Stomach (tissue), 9 donors: ENCODE results near the gene RAMP1. TPM values are rescaled to one million over a fixed set of nuclear protein-coding genes. Genes with fewer than 3 reads are reported as not detected.

Experiments used
- DNase-seq, 2 donors: peaks; one replicate each; pipeline versions ENCODE4 v3.0.0 to v3.0.0-alpha.2; 2013 to 2019
- H3K27ac ChIP-seq, 5 donors: fragments of 200-600 bp in 4 of 5; sonication (generic) in 4 of 5; one replicate each; pipeline ENCODE4 v1.5.1; 2013 to 2019; ENCODE audit warnings: mild to moderate bottlenecking in 1 of 5, moderate library complexity in 1 of 5
- H3K27me3 ChIP-seq, 3 donors: fragments of 200-600 bp; sonication (generic); one replicate each; pipeline ENCODE4 v1.5.1; 2017 to 2019; ENCODE audit warnings: mixed run types in 1 of 3
- H3K36me3 ChIP-seq, 4 donors: fragments of 200-600 bp; sonication (generic); 1 replicate in 3 of 4; 2 replicates in 1 of 4; pipeline ENCODE4 v1.5.1; 2016 to 2019
- H3K4me1 ChIP-seq, 4 donors: fragments of 200-600 bp; sonication (generic); one replicate each; pipeline ENCODE4 v1.5.1; 2016 to 2019
- H3K4me3 ChIP-seq, 4 donors: fragments of 200-600 bp; sonication (generic) in 3 of 4; one replicate each; pipeline ENCODE4 v1.5.1; 2016 to 2019; ENCODE audit warnings: mild to moderate bottlenecking in 1 of 4
- H3K9me3 ChIP-seq, 4 donors: fragments of 200-600 bp; sonication (generic); one replicate each; pipeline ENCODE4 v1.5.1; 2016 to 2019
- EP300 ChIP-seq: sonication (generic); formaldehyde crosslinking; IDR thresholded peaks from one replicate; pipeline ENCODE4 v1.6.1; 2017; ENCODE audit warnings: antibody characterized with exemption
- POLR2A ChIP-seq, 4 donors: fragments of 450-650 bp; IDR thresholded peaks; one replicate each; pipeline ENCODE4 v1.6.1; 2016; ENCODE audit warnings: antibody characterized with exemption in 4 of 4, control low read depth in 2 of 4, mild to moderate bottlenecking in 1 of 4, moderate library complexity in 1 of 4
- POLR2AphosphoS5 ChIP-seq, 3 donors: sonication (generic); formaldehyde crosslinking; IDR thresholded peaks; one replicate each; pipeline ENCODE4 v1.6.1; 2016; ENCODE audit warnings: antibody characterized with exemption in 3 of 3
- WGBS, 5 donors: extraction: QIAGEN DNeasy Blood & Tissue Kit in 3 of 5; methylation state at CpG; one replicate each; pipeline versions ENCODE4 v1.1.5 to v1.1.7; 2013 to 2018; 5-methylcytosine and 5-hydroxymethylcytosine counted together
- intact Hi-C: fragments of 100-400 bp; cut with DNase I; formaldehyde crosslinking; loops from one replicate; pipeline ENCODE4 v1.15.1; 2023; ENCODE audit warnings: low total_unique reads
- polyA plus RNA-seq, 3 donors: library from polyadenylated mRNA; stranded (reverse); fragments of 200-250 nt; gene quantifications; one replicate each; pipeline ENCODE4 v1.2.3, GENCODE V29; 2013
- total RNA-seq, 5 donors: library from RNA; depleted of rRNA; stranded (reverse); fragments of >200 nt; gene quantifications; one replicate each; pipeline versions ENCODE4 v1.1.0 to v1.2.3, GENCODE V29; 2014 to 2016
- TF ChIP-seq, protein P1 (sequence below), 7 experiments: fragments of 450-650 bp in 4 of 7; fragments of 200-600 bp in 3 of 7; sonication (generic) in 3 of 7; IDR thresholded peaks; one replicate each; pipeline ENCODE4 v1.5.1; 2016 to 2019; ENCODE audit warnings: antibody characterized with exemption in 7 of 7, control low read depth in 2 of 7, mild to moderate bottlenecking in 1 of 7
- donor health status: healthy with polysubstance abuse.
- donor health status: Bipolar disorder and iron deficiency.
- donor health status: healthy.

RAMP1 gene
- total and polyA plus RNA-seq, 8 donors, result 0.87 to 113 (median 31.8) TPM

DNA sequence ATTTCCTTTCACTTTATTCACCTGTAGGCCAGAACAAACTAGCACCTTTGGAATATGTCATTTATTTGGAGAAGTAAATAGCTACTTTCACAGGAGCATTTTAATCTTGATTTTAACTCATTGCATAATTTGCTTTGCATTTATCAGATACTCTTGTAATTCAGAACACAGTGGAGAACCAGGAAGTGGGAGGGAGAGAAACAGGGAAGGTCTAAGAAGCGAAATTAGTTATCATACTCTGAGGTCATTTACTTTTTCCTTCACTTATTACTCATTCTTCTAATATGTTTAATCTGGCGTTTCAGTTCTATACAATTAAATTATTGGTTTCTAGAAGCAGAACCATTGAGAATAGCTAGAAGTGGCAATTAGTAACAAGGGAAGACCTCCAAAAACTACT, 40.2 kb upstream of the RAMP1 start:
- no peaks in the 10 kb centered on the region for H3K9me3 ChIP-seq
- peak in 1 of 2 donors; percentile 38 for DNase-seq
- no peak overlapping the region for H3K4me3 ChIP-seq
- 18 to 51% (median 40%) methylated on average over 2 of the region's 2 CpGs for WGBS, 5 donors
- H3K27me3 ChIP-seq, result no peaks in the 10 kb centered on the region
- TF ChIP-seq EP300 (no peak), POLR2A (IDR thresholded peaks at IDR 0.05) (no peak), POLR2AphosphoS5 (IDR thresholded peaks at IDR 0.05) (peak in 2 of 3 donors; percentile 15 to 44)
- TF ChIP-seq, protein P1, sequence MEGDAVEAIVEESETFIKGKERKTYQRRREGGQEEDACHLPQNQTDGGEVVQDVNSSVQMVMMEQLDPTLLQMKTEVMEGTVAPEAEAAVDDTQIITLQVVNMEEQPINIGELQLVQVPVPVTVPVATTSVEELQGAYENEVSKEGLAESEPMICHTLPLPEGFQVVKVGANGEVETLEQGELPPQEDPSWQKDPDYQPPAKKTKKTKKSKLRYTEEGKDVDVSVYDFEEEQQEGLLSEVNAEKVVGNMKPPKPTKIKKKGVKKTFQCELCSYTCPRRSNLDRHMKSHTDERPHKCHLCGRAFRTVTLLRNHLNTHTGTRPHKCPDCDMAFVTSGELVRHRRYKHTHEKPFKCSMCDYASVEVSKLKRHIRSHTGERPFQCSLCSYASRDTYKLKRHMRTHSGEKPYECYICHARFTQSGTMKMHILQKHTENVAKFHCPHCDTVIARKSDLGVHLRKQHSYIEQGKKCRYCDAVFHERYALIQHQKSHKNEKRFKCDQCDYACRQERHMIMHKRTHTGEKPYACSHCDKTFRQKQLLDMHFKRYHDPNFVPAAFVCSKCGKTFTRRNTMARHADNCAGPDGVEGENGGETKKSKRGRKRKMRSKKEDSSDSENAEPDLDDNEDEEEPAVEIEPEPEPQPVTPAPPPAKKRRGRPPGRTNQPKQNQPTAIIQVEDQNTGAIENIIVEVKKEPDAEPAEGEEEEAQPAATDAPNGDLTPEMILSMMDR (IDR thresholded peaks at IDR 0.05), result no peak
- intact Hi-C loops, result no loop called here
- H3K27ac ChIP-seq, result no peak overlapping the region
- H3K4me1 ChIP-seq, result no peaks in the 10 kb centered on the region
- H3K36me3 ChIP-seq, result no peaks in the 10 kb centered on the region

DNA sequence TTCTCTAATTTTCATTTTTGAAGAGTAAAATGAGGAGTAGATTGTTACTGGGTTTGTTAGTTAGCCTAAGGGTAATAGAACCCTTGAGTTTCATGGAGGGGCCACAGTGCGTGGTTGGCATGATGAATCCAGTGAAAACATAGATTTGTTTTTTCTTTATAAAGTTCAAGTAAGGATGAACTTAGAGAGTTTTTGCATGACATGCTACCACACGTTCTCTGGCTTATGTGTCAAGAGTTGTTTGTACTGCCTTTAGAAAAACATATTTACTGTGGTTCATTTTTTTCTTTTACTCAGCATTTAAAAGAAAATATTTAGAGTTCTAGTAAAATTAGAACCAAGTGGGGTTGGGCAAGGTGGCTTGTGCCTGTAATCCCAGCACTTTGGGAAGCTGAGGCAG, 39.0 kb upstream of the RAMP1 start:
- Histone ChIP-seq H3K9me3 (no peaks in the 10 kb centered on the region), H3K27me3 (no peaks in the 10 kb centered on the region), H3K4me1 (no peaks in the 10 kb centered on the region), H3K36me3 (no peaks in the 10 kb centered on the region), H3K27ac (no peak overlapping the region), H3K4me3 (no peak overlapping the region)
- intact Hi-C loops, result no loop called here
- no peak for DNase-seq
- WGBS, 5 donors, result 90 to 93% (median 92%) methylated on average over 2 of the region's 2 CpGs
- TF ChIP-seq, protein P1 (IDR thresholded peaks at IDR 0.05), result no peak

DNA sequence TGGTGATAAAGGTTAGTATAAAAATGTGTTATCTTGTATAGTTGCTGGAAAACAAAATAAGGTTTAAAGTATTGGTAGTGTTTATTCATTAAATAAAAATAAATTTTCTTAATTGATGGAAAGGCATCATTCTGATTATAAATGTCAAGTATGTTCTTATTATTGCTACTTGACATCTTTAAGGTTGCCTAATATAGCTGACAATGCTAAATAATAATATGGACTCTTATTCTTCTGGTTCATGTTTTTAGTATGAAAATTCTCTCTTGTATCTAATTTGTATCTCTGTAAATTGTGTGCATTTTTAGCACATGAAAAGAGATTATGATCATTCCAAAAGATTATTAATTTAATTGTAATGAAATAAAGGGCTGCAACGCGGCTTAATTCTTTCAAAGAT, 35.9 kb upstream of the RAMP1 start:
- intact Hi-C loops, result no loop called here
- Histone ChIP-seq H3K27ac (no peak overlapping the region), H3K27me3 (no peaks in the 10 kb centered on the region), H3K36me3 (no peaks in the 10 kb centered on the region), H3K9me3 (no peaks in the 10 kb centered on the region), H3K4me1 (no peaks in the 10 kb centered on the region), H3K4me3 (no peak overlapping the region)
- WGBS, 5 donors, result 91 to 96% (median 94%) methylated on average over 2 of the region's 2 CpGs
- TF ChIP-seq EP300 (no peak), POLR2A (IDR thresholded peaks at IDR 0.05) (no peak), POLR2AphosphoS5 (IDR thresholded peaks at IDR 0.05) (no peak)
- TF ChIP-seq, protein P1 (IDR thresholded peaks at IDR 0.05), result no peak
- DNase-seq, result no peak

DNA sequence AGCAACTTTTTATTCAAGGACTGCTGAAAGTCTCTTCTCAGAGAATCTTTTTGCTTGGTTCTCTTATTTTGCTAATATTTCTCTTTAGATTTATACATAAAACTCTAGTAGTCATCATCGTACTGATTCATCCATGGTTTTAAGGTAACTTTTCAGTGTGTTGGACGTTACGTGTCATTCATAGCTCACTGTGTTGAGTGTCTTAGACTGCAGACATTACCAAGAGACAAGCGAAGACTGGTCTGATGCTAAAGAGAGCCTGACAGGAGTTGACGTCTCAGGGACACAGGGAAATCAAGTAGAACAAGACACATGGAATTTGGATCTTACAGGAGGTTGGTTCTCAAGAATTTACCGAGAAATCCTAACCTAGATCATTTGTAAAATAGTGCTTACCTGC, 35.3 kb upstream of the RAMP1 start:
- H3K27me3 ChIP-seq, result no peaks in the 10 kb centered on the region
- TF ChIP-seq, protein P1 (IDR thresholded peaks at IDR 0.05), result no peak
- no peak for TF ChIP-seq POLR2A (IDR thresholded peaks at IDR 0.05)
- no peak for TF ChIP-seq EP300
- TF ChIP-seq POLR2AphosphoS5 (IDR thresholded peaks at IDR 0.05), result no peak
- H3K9me3 ChIP-seq, result no peaks in the 10 kb centered on the region
- H3K4me3 ChIP-seq, result no peak overlapping the region
- H3K4me1 ChIP-seq, result no peaks in the 10 kb centered on the region
- H3K27ac ChIP-seq, result no peak overlapping the region
- DNase-seq, result no peak
- 87 to 92% (median 89%) methylated on average over 6 of the region's 6 CpGs for WGBS, 5 donors
- no peaks in the 10 kb centered on the region for H3K36me3 ChIP-seq
- intact Hi-C loops, result no loop called here
